ENCODE measurements around the gene RPS6KA1. TPM values are rescaled to one million over a fixed set of nuclear protein-coding genes. Genes with fewer than 3 reads are reported as not detected.
"Not testable (repeated sequence)": the region's sequence is repeated elsewhere in the genome, so short reads cannot be mapped to it uniquely, and the experiment has no call there.

The RPS6KA1 gene
- total RNA-seq, 2 experiments from 2014 or later, result 72.2 to 91.0 TPM

GRCh38 chr1:26583646-26584485 lies 54.3 kb downstream of the RPS6KA1 start:
- BruUV-seq (replicated peaks), result no TSS peak
- no peaks in the 10 kb centered on the region for H3K36me3 ChIP-seq (ENCODE audit: insufficient read depth, low read length)
- no peaks in the 10 kb centered on the region for H4K20me1 ChIP-seq (ENCODE audit: insufficient read depth, low read length)
- H3K4me3 ChIP-seq (ENCODE audit: low read depth, low read length, poor library complexity, severe bottlenecking), result no peak overlapping the region
- no peak overlapping the region for H2AFZ ChIP-seq (ENCODE audit: low read length)
- H3K79me2 ChIP-seq (ENCODE audit: insufficient read depth, low read depth, low read length), result no peaks in the 10 kb centered on the region
- H3K9me2 ChIP-seq (ENCODE audit: insufficient read depth, low read length), result no peaks in the 10 kb centered on the region
- DNase-seq (ENCODE audit: low spot score), result peak; percentile 37
- ChIA-PET CTCF (ENCODE audit: unreplicated experiment) (no interaction called here), POLR2A (no interaction called here)
- no peaks in the 10 kb centered on the region for H3K4me1 ChIP-seq (ENCODE audit: insufficient read depth, low read length, poor library complexity, severe bottlenecking)
- no peak overlapping the region for H3K4me2 ChIP-seq (ENCODE audit: low read length)
- no peak overlapping the region for H3K27ac ChIP-seq (ENCODE audit: low read depth, low read length, poor library complexity, severe bottlenecking)
- intact Hi-C loops (cut with micrococcal nuclease; ENCODE audit: unreplicated experiment), result no loop called here
- TF ChIP-seq EZH2phosphoT487 (IDR thresholded peaks at IDR 0.05; ENCODE audit: borderline replicate concordance, low read depth, low read length) (no peak), CTCF (conservative IDR thresholded peaks at IDR 0.05; ENCODE audit: low read length) (peak; percentile 67)
- H3K9me3 ChIP-seq (ENCODE audit: low read length), result peaks cover 5% of the 10 kb centered on the region; the same call in 1 of the 2 replicates

GRCh38 chr1:26584588-26584987 lies 55.0 kb downstream of the RPS6KA1 start:
- H3K9me3 ChIP-seq (ENCODE audit: low read length); H4K20me1 ChIP-seq (ENCODE audit: insufficient read depth, low read length); H3K4me2 ChIP-seq (ENCODE audit: low read length); H3K9me2 ChIP-seq (ENCODE audit: insufficient read depth, low read length); H2AFZ ChIP-seq (ENCODE audit: low read length); H3K4me1 ChIP-seq (ENCODE audit: insufficient read depth, low read length, poor library complexity, severe bottlenecking); H3K4me3 ChIP-seq (ENCODE audit: low read depth, low read length, poor library complexity, severe bottlenecking); H3K79me2 ChIP-seq (ENCODE audit: insufficient read depth, low read depth, low read length); BruUV-seq (replicated peaks); H3K27ac ChIP-seq (ENCODE audit: low read depth, low read length, poor library complexity, severe bottlenecking); DNase-seq (ENCODE audit: low spot score); intact Hi-C loops (cut with micrococcal nuclease; ENCODE audit: unreplicated experiment); H3K36me3 ChIP-seq (ENCODE audit: insufficient read depth, low read length); CTCF ChIA-PET (ENCODE audit: unreplicated experiment); POLR2A ChIA-PET: not testable (repeated sequence)

- Histone ChIP-seq H3K9me2 (ENCODE audit: insufficient read depth, low read length) (no peaks in the 10 kb centered on the region), H3K27ac (ENCODE audit: low read depth, low read length, poor library complexity, severe bottlenecking) (no peak overlapping the region), H3K79me2 (ENCODE audit: insufficient read depth, low read depth, low read length) (no peaks in the 10 kb centered on the region), H3K4me3 (ENCODE audit: low read depth, low read length, poor library complexity, severe bottlenecking) (no peak overlapping the region), H4K20me1 (ENCODE audit: insufficient read depth, low read length) (no peaks in the 10 kb centered on the region), H3K4me2 (ENCODE audit: low read length) (no peak overlapping the region), H3K36me3 (ENCODE audit: insufficient read depth, low read length) (no peaks in the 10 kb centered on the region), H3K9me3 (ENCODE audit: low read length) (peaks cover 8% of the 10 kb centered on the region; the same call in 1 of the 2 replicates), H3K4me1 (ENCODE audit: insufficient read depth, low read length, poor library complexity, severe bottlenecking) (no peaks in the 10 kb centered on the region), H2AFZ (ENCODE audit: low read length) (no peak overlapping the region)
- no peak for TF ChIP-seq CTCF (conservative IDR thresholded peaks at IDR 0.05; ENCODE audit: low read length)
- TF ChIP-seq EZH2phosphoT487 (IDR thresholded peaks at IDR 0.05; ENCODE audit: borderline replicate concordance, low read depth, low read length), result no peak
- ChIA-PET CTCF (ENCODE audit: unreplicated experiment) (interaction anchor here (0.9 kb wide), 1 partner anchor 17 kb away, joined by 3 read pairs; no protein-coding TSS in a partner anchor), POLR2A (interaction anchor here (0.6 to 0.8 kb wide), 2 partner anchors 108 to 284 kb away, joined by 3 to 4 read pairs; no protein-coding TSS in a partner anchor)
- DNase-seq (ENCODE audit: low spot score), result no peak
- intact Hi-C loops (cut with micrococcal nuclease; ENCODE audit: unreplicated experiment), result no loop called here
- no TSS peak for BruUV-seq (replicated peaks)
These were observed 55.9 kb downstream of the RPS6KA1 start for GRCh38 chr1:26585471-26585870.
